GM12892 (cell line): Measurements from ENCODE around the gene TRIM65.

ENCODE experiments used
- DNase-seq: peaks from one replicate; pipeline ENCODE4 v3.0.0; 2011; ENCODE audit not compliant: insufficient read length
- FAIRE-seq: peaks from 2 replicates; lab custom pipeline; 2011; peaks lifted over from hg19 to GRCh38; lab: Jason Lieb, UNC
- POLR2A ChIP-seq: IDR thresholded peaks from 2 replicates; pipeline ENCODE4 v1.6.1; 2011; ENCODE audit warnings: low read depth, low read length, control low read depth
- POLR2AphosphoS5 ChIP-seq: IDR thresholded peaks from 2 replicates; pipeline ENCODE4 v1.6.1; 2011; ENCODE audit warnings: low read depth, low read length, control low read depth
- TAF1 ChIP-seq: IDR thresholded peaks from 2 replicates; pipeline ENCODE4 v1.6.1; 2011; ENCODE audit warnings: low read depth, mild to moderate bottlenecking, control low read depth, low read length, borderline replicate concordance

The TRIM65 gene

GRCh38 chr17:75925912-75926311, 29.2 kb upstream of the TRIM65 start:
- no peak for DNase-seq
- no peak for FAIRE-seq
- no peak for TF ChIP-seq TAF1
- no peak for TF ChIP-seq POLR2AphosphoS5
- TF ChIP-seq POLR2A: no peak

DNA sequence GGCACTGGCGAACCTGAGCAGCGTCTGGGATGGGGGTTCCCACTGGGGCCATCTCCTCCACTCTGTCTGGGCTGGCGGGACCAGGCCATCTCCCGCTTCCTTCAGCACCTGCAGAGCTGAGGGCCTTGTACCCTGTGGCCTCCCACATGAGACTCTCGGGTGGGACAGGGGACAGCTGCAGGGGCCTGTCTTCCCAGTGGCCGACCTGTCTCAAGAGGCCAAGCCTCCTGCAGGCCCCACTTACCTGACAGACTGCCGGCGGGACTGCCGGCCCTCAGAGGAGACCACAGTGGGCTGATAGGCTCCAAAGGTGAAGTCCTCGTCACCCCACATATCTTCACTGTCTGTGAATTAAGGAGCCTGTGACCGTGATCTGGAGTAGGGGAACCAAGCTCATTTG, 28.4 kb upstream of the TRIM65 start:
- FAIRE-seq (no peak), DNase-seq (no peak)
- TF ChIP-seq POLR2A (no peak), TAF1 (no peak), POLR2AphosphoS5 (no peak)

DNA sequence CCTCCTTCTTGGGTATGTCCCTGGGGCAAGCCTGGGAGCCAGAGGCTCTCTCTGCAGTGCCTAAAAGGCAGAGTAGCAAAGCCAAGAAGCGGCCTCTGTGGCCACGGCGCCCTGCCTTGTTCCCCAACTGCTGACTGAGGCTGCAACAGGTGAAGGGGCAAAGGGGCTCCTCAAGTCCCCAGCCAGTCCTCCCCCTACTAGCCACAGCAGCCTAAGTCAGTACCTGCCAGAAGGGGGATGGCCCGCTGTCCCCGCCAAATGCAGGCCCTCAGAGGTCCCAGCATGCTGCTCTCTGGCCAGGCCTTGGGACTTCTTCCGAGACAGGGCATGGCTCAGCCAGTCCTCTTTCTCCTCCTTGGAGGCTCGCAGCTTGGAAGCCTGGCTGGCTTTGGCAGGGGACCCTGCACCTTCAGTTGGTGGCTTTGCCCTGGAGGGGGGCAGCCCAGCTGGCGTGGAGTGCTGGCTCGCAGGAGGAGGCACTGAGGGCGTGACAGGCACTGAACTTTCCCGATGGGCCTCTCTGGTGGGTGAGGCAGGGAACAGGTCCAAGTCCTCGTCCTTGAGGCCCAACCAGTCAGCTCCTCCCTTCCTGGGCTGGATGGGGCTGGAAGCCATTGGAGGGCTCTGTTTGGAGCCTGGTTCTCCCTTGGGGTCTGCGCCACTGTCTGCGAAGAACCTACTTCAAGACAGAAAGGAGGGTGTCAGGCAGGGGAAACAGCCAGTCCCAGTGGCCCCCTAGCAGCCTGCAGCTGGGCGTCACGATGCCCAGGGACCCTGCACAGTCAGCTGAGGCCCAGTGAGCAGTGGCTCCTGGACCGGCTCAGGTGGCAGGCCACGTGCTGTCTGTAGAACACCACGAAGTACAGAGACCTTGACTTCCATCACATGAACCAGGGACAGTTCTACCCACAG, 26.5 kb upstream of the TRIM65 start:
- no peak for FAIRE-seq
- no peak for TF ChIP-seq POLR2AphosphoS5
- no peak for TF ChIP-seq POLR2A
- TF ChIP-seq TAF1: no peak
- DNase-seq: no peak

DNA sequence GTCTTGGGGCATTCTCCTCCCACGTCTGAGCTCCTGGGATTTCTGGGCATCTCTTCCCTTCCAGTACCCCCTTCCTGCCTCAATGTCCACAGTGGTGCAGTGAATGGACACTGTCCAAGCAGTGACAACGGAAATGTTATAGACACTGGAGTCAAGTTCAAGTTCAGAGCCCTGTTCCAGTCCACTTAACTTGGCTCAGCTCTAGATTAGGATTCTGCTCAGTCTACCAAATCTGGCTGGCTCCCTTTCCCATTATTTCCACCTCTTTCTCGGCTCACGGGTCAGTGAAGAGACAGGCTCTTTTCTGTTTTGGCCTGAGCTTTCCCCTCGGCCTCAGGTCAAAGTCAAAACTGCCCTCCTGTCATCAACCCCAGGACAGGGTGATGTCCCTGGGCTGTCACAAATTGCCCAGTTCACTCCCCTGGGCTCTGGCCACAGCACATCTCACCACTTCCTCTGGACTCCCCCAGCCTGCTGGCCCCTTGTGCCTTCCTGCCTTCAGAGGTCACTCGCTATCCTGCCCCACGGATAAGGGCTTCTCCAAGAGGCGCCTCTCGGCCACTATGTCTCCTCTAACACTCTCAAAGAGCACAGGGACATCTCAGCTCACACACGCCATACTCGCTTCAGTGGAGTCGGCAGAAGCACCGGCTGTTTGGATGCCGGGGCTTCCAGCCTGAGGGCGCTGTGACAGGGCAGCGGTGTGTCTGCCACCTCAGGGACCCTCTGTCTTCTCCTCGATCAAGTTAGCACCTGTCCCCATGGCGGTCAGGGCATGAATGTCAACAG, 25.6 kb upstream of the TRIM65 start:
- DNase-seq (no peak), FAIRE-seq (no peak)
- TF ChIP-seq TAF1: no peak
- TF ChIP-seq POLR2AphosphoS5: no peak
- TF ChIP-seq POLR2A: no peak

DNA sequence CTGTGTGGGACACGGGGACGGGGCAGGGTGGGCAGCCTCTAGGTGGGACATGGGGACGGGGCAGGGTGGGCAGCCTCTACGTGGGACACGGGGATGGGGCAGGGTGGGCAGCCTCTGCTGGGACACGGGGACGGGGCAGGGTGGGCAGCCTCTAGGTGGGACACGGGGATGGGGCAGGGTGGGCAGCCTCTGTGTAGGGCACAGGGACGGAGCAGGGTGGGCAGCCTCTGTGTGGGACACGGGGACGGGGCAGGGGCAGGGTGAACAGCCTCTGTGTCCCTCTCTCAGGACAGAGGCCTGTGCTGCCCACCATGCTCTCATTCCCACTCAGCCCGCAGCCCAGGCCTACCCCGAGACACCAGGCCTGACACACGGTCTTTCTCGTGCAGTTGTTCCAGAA, 24.8 kb upstream of the TRIM65 start:
- no peak for TF ChIP-seq POLR2AphosphoS5
- DNase-seq (no peak), FAIRE-seq (no peak)

GRCh38 chr17:75920045-75920560, 23.4 kb upstream of the TRIM65 start:
- no peak for FAIRE-seq
- TF ChIP-seq POLR2A (no peak), TAF1 (no peak), POLR2AphosphoS5 (no peak)

DNA sequence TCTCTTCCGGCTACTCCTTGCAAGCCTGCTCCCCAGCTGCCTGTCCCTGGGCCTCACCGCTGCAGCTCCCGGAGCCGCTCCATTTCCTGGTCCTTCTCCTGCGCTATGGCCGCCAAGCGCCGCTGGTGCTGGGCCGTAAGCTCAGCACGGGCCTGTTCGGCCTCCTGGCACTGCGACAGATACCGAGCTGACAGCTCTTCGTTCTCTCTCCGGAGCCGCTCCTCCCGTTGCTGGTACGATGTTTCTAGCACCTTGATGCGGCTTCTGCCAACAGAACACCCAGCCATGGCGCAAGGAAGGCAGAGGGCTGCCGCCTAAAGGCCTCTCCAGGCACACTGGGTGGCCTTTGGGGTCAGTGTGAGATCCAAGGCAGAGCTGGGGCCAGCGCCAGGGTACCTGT, 22.9 kb upstream of the TRIM65 start:
- DNase-seq (no peak), FAIRE-seq (no peak)
- TF ChIP-seq POLR2A: no peak
- TF ChIP-seq POLR2AphosphoS5: no peak
- TF ChIP-seq TAF1: no peak

More at GRCh38 chr17:75920045-75920560, 23.4 kb upstream of the TRIM65 start:
- DNase-seq: no peak

- DNase-seq (no peak), FAIRE-seq (no peak)
- TF ChIP-seq TAF1 (no peak), POLR2AphosphoS5 (no peak), POLR2A (no peak)
Observed at GRCh38 chr17:75917917-75918445, 21.2 kb upstream of the TRIM65 start.

GRCh38 chr17:75917141-75917916, 20.6 kb upstream of the TRIM65 start:
- DNase-seq: no peak
- FAIRE-seq: no peak

GRCh38 chr17:75915268-75915667, 18.5 kb upstream of the TRIM65 start:
- no peak for DNase-seq
- no peak for TF ChIP-seq POLR2AphosphoS5
- TF ChIP-seq TAF1: no peak
- TF ChIP-seq POLR2A: no peak
- FAIRE-seq: no peak

More at GRCh38 chr17:75917141-75917916, 20.6 kb upstream of the TRIM65 start:
- no peak for TF ChIP-seq POLR2AphosphoS5
- TF ChIP-seq POLR2A: no peak
